Measurements from ENCODE around the gene OTOF. TPM values are rescaled to one million over a fixed set of nuclear protein-coding genes. Genes with fewer than 3 reads are reported as not detected.
A peak's percentile ranks its signal among the peaks of the same experiment; 100 is the strongest.

Gene OTOF
- polyA plus RNA-seq, 2 of the 4 experiments (the other 2 are of a cell fraction): 0.05 to 0.22 TPM

DNA sequence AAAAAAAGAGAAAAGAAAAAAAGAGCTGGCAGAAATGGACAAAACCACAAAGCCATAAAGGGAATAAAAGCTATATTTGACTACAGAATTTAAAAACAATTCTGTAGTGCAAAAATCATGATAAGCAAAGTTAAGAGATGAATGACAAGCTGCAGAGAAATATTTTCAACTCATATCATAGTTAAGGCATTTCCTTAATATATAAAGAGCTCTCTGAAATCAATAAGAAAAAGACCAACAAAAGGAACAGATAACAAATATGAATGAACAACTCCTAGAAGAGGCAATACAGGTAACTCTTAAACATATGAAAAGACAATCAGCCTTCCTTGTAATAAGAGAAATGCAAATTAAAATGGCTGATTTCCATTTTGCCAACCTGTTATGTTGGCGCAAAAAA is 26.2 kb downstream of the OTOF start:
- CTCF ChIA-PET: interaction anchor here (0.6 to 1.4 kb wide), 9 partner anchors 15 to 546 kb away, joined by 3 to 6 read pairs (median 4); partner anchors contain the start of gene ADGRF3

DNA sequence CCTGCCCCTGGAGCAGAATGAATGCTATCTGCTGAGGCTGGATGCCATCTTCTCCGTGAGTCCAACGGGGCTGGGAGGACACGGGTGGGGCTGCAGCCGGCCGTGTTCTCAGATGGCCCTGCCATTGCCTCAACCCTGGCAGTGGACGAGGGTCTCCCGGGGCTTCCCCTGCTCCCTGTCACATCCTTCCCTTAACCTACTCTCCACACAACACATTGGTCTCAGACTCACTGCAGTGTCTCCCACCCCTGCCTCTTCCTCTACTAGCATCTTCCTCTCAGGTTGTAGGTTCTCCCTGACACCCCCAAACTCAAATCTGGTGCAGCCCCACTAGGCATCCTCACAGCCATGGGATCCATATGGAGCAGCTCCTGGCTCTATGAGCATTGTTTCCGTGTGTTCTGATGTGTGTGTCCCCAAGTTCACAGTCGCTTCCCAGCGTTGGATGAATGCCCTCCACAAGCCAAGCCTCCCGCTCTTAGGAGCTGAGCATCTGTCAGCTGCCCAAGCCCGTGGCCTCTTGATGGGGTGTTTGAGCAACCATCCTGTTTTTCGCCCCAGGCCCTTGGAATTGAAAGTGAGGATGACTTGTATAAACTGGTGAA is 27.8 kb downstream of the OTOF start:
- no peaks in the 10 kb centered on the region for H3K9me3 ChIP-seq
- TF ChIP-seq NFE2L2 (conservative IDR thresholded peaks at IDR 0.05; ENCODE audit: low read length) (0 out of 2 replicates have a peak, but pooled peaks have one; percentile 8), EHMT2 (IDR thresholded peaks at IDR 0.05; ENCODE audit: low read depth) (no peak), BHLHE40 (IDR thresholded peaks at IDR 0.05; ENCODE audit: low read depth, low read length) (no peak)
- WGBS (ENCODE audit: missing lambda C conversion rate): 67% methylated on average over 13 of the region's 13 CpGs
- H3K4me2 ChIP-seq: no peak overlapping the region
- H3K4me3 ChIP-seq: no peak overlapping the region
- H3K27ac ChIP-seq: no peak overlapping the region
- DNase-seq (ENCODE audit: low read depth in 1 of 2, low spot score in 1 of 2): no peak
- no peak for FAIRE-seq
- H3K4me1 ChIP-seq: no peaks in the 10 kb centered on the region
- no peak for ATAC-seq
- ChIA-PET CTCF (interaction anchor here (1.0 to 1.5 kb wide), 5 partner anchors 10 to 295 kb away, joined by 3 to 6 read pairs (median 5); no protein-coding TSS in a partner anchor), POLR2A (no interaction called here)

More for the DNA sequence above, 26.2 kb downstream of the OTOF start:
- 98% methylated on average over 1 of the region's 1 CpG for WGBS (ENCODE audit: missing lambda C conversion rate)
- POLR2A ChIA-PET: no interaction called here
- no peak overlapping the region for H3K27ac ChIP-seq
- no peaks in the 10 kb centered on the region for H3K9me3 ChIP-seq
- ATAC-seq (no peak), FAIRE-seq (no peak), DNase-seq (ENCODE audit: low read depth in 1 of 2, low spot score in 1 of 2) (no peak)
- peaks cover 6% of the 10 kb centered on the region for H3K4me1 ChIP-seq
- no peak overlapping the region for H3K4me2 ChIP-seq
- no peak overlapping the region for H3K4me3 ChIP-seq
- no peak for TF ChIP-seq CBX8 (IDR thresholded peaks at IDR 0.05)
- no peak for TF ChIP-seq RCOR1 (IDR thresholded peaks at IDR 0.05; ENCODE audit: low read depth, low read length)
- TF ChIP-seq CHD2 (IDR thresholded peaks at IDR 0.05; ENCODE audit: low read length, partially characterized antibody): no peak
- no peak for TF ChIP-seq JUNB (IDR thresholded peaks at IDR 0.05)
- no peak for TF ChIP-seq CBX2 (IDR thresholded peaks at IDR 0.05; ENCODE audit: borderline replicate concordance, low read depth)
- no peak for TF ChIP-seq BHLHE40 (IDR thresholded peaks at IDR 0.05; ENCODE audit: low read depth, low read length)
- TF ChIP-seq RARB (CRISPR knock-in tag; IDR thresholded peaks at IDR 0.05): no peak
- TF ChIP-seq RNF2 (IDR thresholded peaks at IDR 0.05; ENCODE audit: borderline replicate concordance, low read depth): no peak
- TF ChIP-seq, protein P1, sequence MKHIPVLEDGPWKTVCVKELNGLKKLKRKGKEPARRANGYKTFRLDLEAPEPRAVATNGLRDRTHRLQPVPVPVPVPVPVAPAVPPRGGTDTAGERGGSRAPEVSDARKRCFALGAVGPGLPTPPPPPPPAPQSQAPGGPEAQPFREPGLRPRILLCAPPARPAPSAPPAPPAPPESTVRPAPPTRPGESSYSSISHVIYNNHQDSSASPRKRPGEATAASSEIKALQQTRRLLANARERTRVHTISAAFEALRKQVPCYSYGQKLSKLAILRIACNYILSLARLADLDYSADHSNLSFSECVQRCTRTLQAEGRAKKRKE (CRISPR knock-in tag; IDR thresholded peaks at IDR 0.05; ENCODE audit: low read depth): no peak
- no peak for TF ChIP-seq KDM1A (IDR thresholded peaks at IDR 0.05; ENCODE audit: low read depth)
- TF ChIP-seq RFX5 (IDR thresholded peaks at IDR 0.05): no peak
- no peak for TF ChIP-seq TP53 (CRISPR knock-in tag; IDR thresholded peaks at IDR 0.05)
- TF ChIP-seq FOSL2 (IDR thresholded peaks at IDR 0.05): no peak
- no peak for TF ChIP-seq FOSL2 (CRISPR knock-in tag; IDR thresholded peaks at IDR 0.05)
- no peak for TF ChIP-seq HOXB5 (CRISPR knock-in tag; IDR thresholded peaks at IDR 0.05)
- TF ChIP-seq HEYL (CRISPR knock-in tag; IDR thresholded peaks at IDR 0.05): no peak
- TF ChIP-seq HOXA7 (CRISPR knock-in tag; IDR thresholded peaks at IDR 0.05): no peak

DNA sequence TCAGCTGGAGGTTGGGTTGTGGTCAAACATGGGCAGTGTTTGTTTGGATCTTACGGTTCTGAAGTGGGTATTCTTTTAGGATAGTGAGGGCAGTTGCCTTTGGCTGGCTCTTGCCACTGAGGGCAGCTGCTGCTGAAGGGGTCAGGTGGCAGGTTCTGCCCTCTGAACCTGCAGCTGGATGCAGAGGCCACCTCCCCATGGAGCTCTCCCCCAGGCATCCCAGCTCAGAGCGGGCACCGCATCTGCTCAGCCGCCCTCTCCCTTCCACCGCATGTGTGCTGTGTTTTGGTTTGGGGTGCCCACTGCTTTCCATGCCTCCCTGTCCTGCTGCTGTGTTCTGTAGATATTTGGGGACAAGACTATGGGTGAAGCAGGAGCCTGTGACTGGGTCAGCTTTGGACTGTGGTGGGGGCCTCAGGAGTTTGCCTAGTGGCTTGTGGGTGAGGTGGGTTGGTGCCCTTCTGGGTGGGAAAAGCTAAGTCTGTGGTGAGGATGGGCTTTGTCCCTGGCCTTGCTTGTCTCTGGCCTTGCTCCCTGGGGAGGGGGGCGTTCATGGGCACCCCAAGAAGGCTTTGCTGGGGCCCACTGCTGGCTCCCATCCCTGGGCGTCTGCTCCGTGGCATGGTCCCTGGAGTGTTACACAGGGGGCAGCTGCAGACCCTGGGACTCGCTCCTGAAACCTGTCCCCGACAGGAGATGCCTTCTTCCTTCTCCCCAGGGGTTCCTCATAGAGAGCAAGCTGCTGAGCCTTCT is 28.5 kb downstream of the OTOF start:
- ChIA-PET CTCF (interaction anchor here (0.9 to 1.6 kb wide), 7 partner anchors 11 to 296 kb away, joined by 3 to 6 read pairs (median 5); partner anchors contain the start of gene OTOF), POLR2A (no interaction called here)
- H3K4me3 ChIP-seq: no peak overlapping the region
- 82% methylated on average over 10 of the region's 10 CpGs for WGBS (ENCODE audit: missing lambda C conversion rate)
- no peaks in the 10 kb centered on the region for H3K4me1 ChIP-seq
- H3K9me3 ChIP-seq: no peaks in the 10 kb centered on the region
- DNase-seq (ENCODE audit: low read depth in 1 of 2, low spot score in 1 of 2) (no peak), ATAC-seq (no peak), FAIRE-seq (no peak)
- no peak overlapping the region for H3K4me2 ChIP-seq
- H3K27ac ChIP-seq: no peak overlapping the region
- TF ChIP-seq, protein P2, sequence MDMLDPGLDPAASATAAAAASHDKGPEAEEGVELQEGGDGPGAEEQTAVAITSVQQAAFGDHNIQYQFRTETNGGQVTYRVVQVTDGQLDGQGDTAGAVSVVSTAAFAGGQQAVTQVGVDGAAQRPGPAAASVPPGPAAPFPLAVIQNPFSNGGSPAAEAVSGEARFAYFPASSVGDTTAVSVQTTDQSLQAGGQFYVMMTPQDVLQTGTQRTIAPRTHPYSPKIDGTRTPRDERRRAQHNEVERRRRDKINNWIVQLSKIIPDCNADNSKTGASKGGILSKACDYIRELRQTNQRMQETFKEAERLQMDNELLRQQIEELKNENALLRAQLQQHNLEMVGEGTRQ (IDR thresholded peaks at IDR 0.05): no peak
- TF ChIP-seq POLR2AphosphoS2 (conservative IDR thresholded peaks at IDR 0.05; ENCODE audit: low read length): no peak
- no peak for TF ChIP-seq CHD2 (IDR thresholded peaks at IDR 0.05; ENCODE audit: low read length, partially characterized antibody)
- no peak for TF ChIP-seq NFE2L2 (conservative IDR thresholded peaks at IDR 0.05; ENCODE audit: low read length)
- no peak for TF ChIP-seq MYC (IDR thresholded peaks at IDR 0.05; ENCODE audit: borderline replicate concordance, low read length)
- TF ChIP-seq EHF (CRISPR knock-in tag; IDR thresholded peaks at IDR 0.05): no peak
- TF ChIP-seq, protein P3, sequence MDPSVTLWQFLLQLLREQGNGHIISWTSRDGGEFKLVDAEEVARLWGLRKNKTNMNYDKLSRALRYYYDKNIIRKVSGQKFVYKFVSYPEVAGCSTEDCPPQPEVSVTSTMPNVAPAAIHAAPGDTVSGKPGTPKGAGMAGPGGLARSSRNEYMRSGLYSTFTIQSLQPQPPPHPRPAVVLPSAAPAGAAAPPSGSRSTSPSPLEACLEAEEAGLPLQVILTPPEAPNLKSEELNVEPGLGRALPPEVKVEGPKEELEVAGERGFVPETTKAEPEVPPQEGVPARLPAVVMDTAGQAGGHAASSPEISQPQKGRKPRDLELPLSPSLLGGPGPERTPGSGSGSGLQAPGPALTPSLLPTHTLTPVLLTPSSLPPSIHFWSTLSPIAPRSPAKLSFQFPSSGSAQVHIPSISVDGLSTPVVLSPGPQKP (IDR thresholded peaks at IDR 0.05; ENCODE audit: low read depth, low read length): no peak
- TF ChIP-seq FOXS1 (CRISPR knock-in tag; IDR thresholded peaks at IDR 0.05): no peak
- TF ChIP-seq MAZ (IDR thresholded peaks at IDR 0.05; ENCODE audit: borderline replicate concordance, low read depth, low read length): no peak
- TF ChIP-seq RCOR1 (IDR thresholded peaks at IDR 0.05; ENCODE audit: low read depth, low read length): no peak
- no peak for TF ChIP-seq HOXB13 (CRISPR knock-in tag; IDR thresholded peaks at IDR 0.05; ENCODE audit: low read depth)
- TF ChIP-seq RAD21 (conservative IDR thresholded peaks at IDR 0.05 in 1 of 2, IDR thresholded peaks at IDR 0.05 in 1 of 2): no peak
- no peak for TF ChIP-seq ZFP36 (IDR thresholded peaks at IDR 0.05; ENCODE audit: borderline replicate concordance, partially characterized antibody)

Data from A549 (cell line).